Nephron progenitor cell (in vitro differentiated cells): Measurements from ENCODE around the gene ZNF638.
A peak's percentile ranks its signal among the peaks of the same experiment; 100 is the strongest.

Experiments used
- DNase-seq: peaks from one replicate; pipeline ENCODE4 v3.0.0; 2021
- H3K27ac Mint-ChIP-seq: 2 replicates; pipeline ENCODE4 v1.8.0; 2021; ENCODE audit warnings: mild to moderate bottlenecking, moderate library complexity, mixed read lengths
- H3K27me3 Mint-ChIP-seq: 2 replicates; pipeline ENCODE4 v1.8.0; 2021; ENCODE audit warnings: mild to moderate bottlenecking, low read depth, mixed read lengths; ENCODE audit not compliant: poor library complexity
- H3K36me3 Mint-ChIP-seq: 2 replicates; pipeline ENCODE4 v1.8.0; 2021; ENCODE audit warnings: low read depth, mixed read lengths
- H3K4me1 Mint-ChIP-seq: 2 replicates; pipeline ENCODE4 v1.8.0; 2021; ENCODE audit warnings: mixed read lengths
- H3K4me3 Mint-ChIP-seq: 2 replicates; pipeline ENCODE4 v1.8.0; 2021; ENCODE audit warnings: mild to moderate bottlenecking, moderate library complexity, mixed read lengths
- H3K9me3 Mint-ChIP-seq: 2 replicates; pipeline ENCODE4 v1.8.0; 2021; ENCODE audit warnings: mild to moderate bottlenecking, moderate library complexity, mixed read lengths
- CTCF ChIP-seq: fragments of 200-600 bp; sonication (generic); IDR thresholded peaks from 2 replicates; pipeline ENCODE4 v1.5.0; 2021; ENCODE audit warnings: antibody characterized with exemption

The ZNF638 gene

GRCh38 chr2:71458413-71459083, 127.0 kb downstream of the ZNF638 start:
- Mint-ChIP-seq H3K4me3 (no peak overlapping the region), H3K27ac (no peak overlapping the region)
- DNase-seq = no peak

GRCh38 chr2:71459084-71459431, 127.5 kb downstream of the ZNF638 start:
- Mint-ChIP-seq H3K27me3 (peaks cover 35% of the 10 kb centered on the region), H3K27ac (no peak overlapping the region), H3K9me3 (no peaks in the 10 kb centered on the region), H3K36me3 (no peaks in the 10 kb centered on the region), H3K4me1 (peaks cover 52% of the 10 kb centered on the region), H3K4me3 (no peak overlapping the region)
- no peak for DNase-seq
- no peak for TF ChIP-seq CTCF

More at GRCh38 chr2:71458413-71459083, 127.0 kb downstream of the ZNF638 start:
- H3K36me3 Mint-ChIP-seq = no peaks in the 10 kb centered on the region
- H3K9me3 Mint-ChIP-seq = no peaks in the 10 kb centered on the region
- peaks cover 52% of the 10 kb centered on the region for H3K4me1 Mint-ChIP-seq
- peaks cover 40% of the 10 kb centered on the region for H3K27me3 Mint-ChIP-seq
- no peak for TF ChIP-seq CTCF

GRCh38 chr2:71460056-71460455, 128.5 kb downstream of the ZNF638 start:
- Mint-ChIP-seq H3K36me3 (no peaks in the 10 kb centered on the region), H3K4me3 (no peak overlapping the region), H3K27ac (no peak overlapping the region), H3K27me3 (peaks cover 25% of the 10 kb centered on the region), H3K9me3 (no peaks in the 10 kb centered on the region), H3K4me1 (peaks cover 44% of the 10 kb centered on the region)
- no peak for TF ChIP-seq CTCF
- no peak for DNase-seq

GRCh38 chr2:71460595-71461303, 129.2 kb downstream of the ZNF638 start:
- H3K4me3 Mint-ChIP-seq = no peak overlapping the region
- H3K27ac Mint-ChIP-seq = no peak overlapping the region
- DNase-seq = no peak
- peaks cover 37% of the 10 kb centered on the region for H3K4me1 Mint-ChIP-seq
- peaks cover 22% of the 10 kb centered on the region for H3K27me3 Mint-ChIP-seq
- H3K9me3 Mint-ChIP-seq = no peaks in the 10 kb centered on the region
- TF ChIP-seq CTCF = peak; percentile 57
- H3K36me3 Mint-ChIP-seq = no peaks in the 10 kb centered on the region

- Mint-ChIP-seq H3K4me1 (peaks cover 32% of the 10 kb centered on the region), H3K9me3 (no peaks in the 10 kb centered on the region), H3K27ac (no peak overlapping the region), H3K4me3 (no peak overlapping the region), H3K36me3 (no peaks in the 10 kb centered on the region), H3K27me3 (peaks cover 19% of the 10 kb centered on the region)
- no peak for TF ChIP-seq CTCF
- no peak for DNase-seq
Measured at GRCh38 chr2:71461304-71461671, 129.7 kb downstream of the ZNF638 start.
